Spleen (tissue), 3 donors: ENCODE results near the gene GLRA2.
"Not testable (repeated sequence)": the region's sequence is repeated elsewhere in the genome, so short reads cannot be mapped to it uniquely, and the experiment has no call there.

ENCODE experiments used
- POLR2A ChIP-seq, 3 donors: fragments of 450-650 bp; IDR thresholded peaks; one replicate each; pipeline ENCODE4 v1.5.1; 2017; ENCODE audit warnings: antibody characterized with exemption in 3 of 3, mild to moderate bottlenecking in 1 of 3
- POLR2AphosphoS5 ChIP-seq, 3 donors: sonication (generic); formaldehyde crosslinking; IDR thresholded peaks; one replicate each; pipeline ENCODE4 v1.5.1; 2017; ENCODE audit warnings: antibody characterized with exemption in 3 of 3

DNA sequence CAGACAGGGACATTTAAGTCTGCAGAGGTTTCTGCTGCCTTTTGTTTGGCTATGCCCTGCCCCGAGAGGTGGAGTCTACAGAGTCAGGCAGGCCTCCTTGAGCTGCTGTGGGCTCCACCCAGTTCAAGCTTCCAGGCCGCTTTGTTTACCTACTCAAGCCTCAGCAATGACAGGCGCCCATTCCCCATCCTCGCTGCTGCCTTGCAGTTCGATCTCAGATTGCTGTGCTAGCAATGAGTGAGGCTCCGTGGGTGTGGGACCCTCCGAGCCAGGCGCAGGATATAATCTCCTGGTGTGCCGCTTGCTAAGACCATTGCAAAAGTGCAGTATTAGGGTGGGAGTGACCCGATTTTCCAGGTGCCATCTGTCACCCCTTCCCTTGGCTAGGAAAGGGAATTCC lies 159.0 kb downstream of the GLRA2 start:
- not testable (repeated sequence) for TF ChIP-seq POLR2A, POLR2AphosphoS5 (IDR thresholded peaks at IDR 0.05)
